GM21515 (cell line): Measurements from ENCODE around the gene ALG10B.

ENCODE experiments used
- ATAC-seq: cut with Tn5 transposase; IDR thresholded peaks from one replicate; pipeline ENCODE4 v1.9.1; 2021; ENCODE audit not compliant: unreplicated experiment

ALG10B gene

DNA sequence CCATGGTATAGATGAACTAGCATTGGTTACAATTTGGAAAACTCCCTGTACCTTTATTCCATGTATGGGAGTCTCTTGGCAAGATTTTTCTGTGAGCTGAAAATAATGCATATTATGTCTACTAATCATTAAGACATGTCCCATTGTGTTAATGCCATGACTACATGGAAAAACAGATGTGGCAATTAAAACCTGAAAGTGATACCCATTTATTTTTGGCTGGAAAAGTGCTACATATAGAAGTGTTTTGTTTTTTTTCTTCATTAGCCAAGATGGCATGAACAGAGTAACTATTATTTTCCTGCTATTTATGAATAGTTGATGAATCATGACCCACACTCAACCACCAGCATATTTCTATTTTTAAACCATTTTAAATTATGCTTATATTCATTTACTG lies 58.2 kb downstream of the ALG10B start:
- ATAC-seq, result no peak
